Astrocyte (in vitro differentiated cells and primary cell): ENCODE results near the gene PAK6. TPM values are rescaled to one million over a fixed set of nuclear protein-coding genes. Genes with fewer than 3 reads are reported as not detected.

Source experiments
- DNase-seq: peaks from one replicate; pipeline ENCODE4 v3.0.0-alpha.2; 2010; ENCODE audit warnings: low read depth
- FAIRE-seq: peaks from 2 replicates; lab custom pipeline; 2011; peaks lifted over from hg19 to GRCh38; lab: Jason Lieb, UNC
- H2AFZ ChIP-seq: 2 replicates; pipeline ENCODE4 v1.6.0; 2012; ENCODE audit warnings: low read depth, low read length, inconsistent platforms
- H3K27ac ChIP-seq: 2 replicates; pipeline ENCODE4 v1.5.1; 2011; ENCODE audit warnings: low read depth, low read length, inconsistent platforms
- H3K27me3 ChIP-seq: 2 replicates; pipeline ENCODE4 v1.6.0; 2011; ENCODE audit warnings: low read length, inconsistent platforms; ENCODE audit not compliant: insufficient read depth
- H3K36me3 ChIP-seq: 2 replicates; pipeline ENCODE4 v1.5.1; 2011; ENCODE audit warnings: low read length, inconsistent platforms; ENCODE audit not compliant: insufficient read depth
- H3K4me1 ChIP-seq: 2 replicates; pipeline ENCODE4 v1.5.1; 2011; ENCODE audit warnings: low read length, inconsistent platforms; ENCODE audit not compliant: insufficient read depth
- H3K4me2 ChIP-seq: 2 replicates; pipeline ENCODE4 v1.6.0; 2012; ENCODE audit warnings: low read length, inconsistent platforms
- H3K4me3 ChIP-seq: 2 replicates; pipeline ENCODE4 v1.5.1; 2011; ENCODE audit warnings: low read depth, mild to moderate bottlenecking, low read length, inconsistent platforms; ENCODE audit not compliant: insufficient read depth
- H3K79me2 ChIP-seq: 2 replicates; pipeline ENCODE4 v1.6.0; 2012; ENCODE audit warnings: mild to moderate bottlenecking, low read length, inconsistent platforms; ENCODE audit not compliant: insufficient read depth
- H3K9ac ChIP-seq: 2 replicates; pipeline ENCODE4 v1.6.0; 2012; ENCODE audit warnings: mild to moderate bottlenecking, low read length, inconsistent platforms
- H3K9me3 ChIP-seq: 2 replicates; pipeline ENCODE4 v1.5.1; 2012; ENCODE audit warnings: low read depth, mild to moderate bottlenecking, low read length, inconsistent platforms; ENCODE audit not compliant: insufficient read depth
- H4K20me1 ChIP-seq: 2 replicates; pipeline ENCODE4 v1.6.0; 2012; ENCODE audit warnings: low read length, inconsistent platforms; ENCODE audit not compliant: insufficient read depth
- H3K27ac Mint-ChIP-seq: one replicate; pipeline ENCODE4 v1.8.0; 2021; ENCODE audit warnings: mild to moderate bottlenecking, mixed read lengths; ENCODE audit not compliant: unreplicated experiment
- H3K27me3 Mint-ChIP-seq: one replicate; pipeline ENCODE4 v1.8.0; 2021; ENCODE audit warnings: low read depth, mixed read lengths; ENCODE audit not compliant: unreplicated experiment
- H3K36me3 Mint-ChIP-seq: one replicate; pipeline ENCODE4 v1.8.0; 2021; ENCODE audit warnings: low read depth, mixed read lengths; ENCODE audit not compliant: unreplicated experiment
- H3K4me1 Mint-ChIP-seq: one replicate; pipeline ENCODE4 v1.8.0; 2021; ENCODE audit warnings: low read depth, mixed read lengths; ENCODE audit not compliant: unreplicated experiment
- H3K4me3 Mint-ChIP-seq: one replicate; pipeline ENCODE4 v1.8.0; 2021; ENCODE audit warnings: mild to moderate bottlenecking, moderate library complexity, mixed read lengths; ENCODE audit not compliant: unreplicated experiment
- H3K9me3 Mint-ChIP-seq: one replicate; pipeline ENCODE4 v1.8.0; 2021; ENCODE audit warnings: mild to moderate bottlenecking, mixed read lengths; ENCODE audit not compliant: unreplicated experiment
- EZH2 ChIP-seq: IDR thresholded peaks from 2 replicates; pipeline ENCODE4 v1.6.1; 2012; ENCODE audit warnings: mild to moderate bottlenecking, low read length, inconsistent platforms; ENCODE audit not compliant: insufficient read depth
- total RNA-seq: library from RNA; stranded (reverse); gene quantifications from 2 replicates; pipeline ENCODE4 v1.2.1, GENCODE V29; 2021
- TF ChIP-seq, protein P1 (sequence below): IDR thresholded peaks from 2 replicates; pipeline ENCODE4 v1.5.1; 2011; ENCODE audit warnings: low read depth, mild to moderate bottlenecking, inconsistent platforms, low read length, moderate library complexity; ENCODE audit not compliant: insufficient read depth

Gene PAK6
- total RNA-seq, 1 donor from 2014 or later = 1.1 TPM

DNA sequence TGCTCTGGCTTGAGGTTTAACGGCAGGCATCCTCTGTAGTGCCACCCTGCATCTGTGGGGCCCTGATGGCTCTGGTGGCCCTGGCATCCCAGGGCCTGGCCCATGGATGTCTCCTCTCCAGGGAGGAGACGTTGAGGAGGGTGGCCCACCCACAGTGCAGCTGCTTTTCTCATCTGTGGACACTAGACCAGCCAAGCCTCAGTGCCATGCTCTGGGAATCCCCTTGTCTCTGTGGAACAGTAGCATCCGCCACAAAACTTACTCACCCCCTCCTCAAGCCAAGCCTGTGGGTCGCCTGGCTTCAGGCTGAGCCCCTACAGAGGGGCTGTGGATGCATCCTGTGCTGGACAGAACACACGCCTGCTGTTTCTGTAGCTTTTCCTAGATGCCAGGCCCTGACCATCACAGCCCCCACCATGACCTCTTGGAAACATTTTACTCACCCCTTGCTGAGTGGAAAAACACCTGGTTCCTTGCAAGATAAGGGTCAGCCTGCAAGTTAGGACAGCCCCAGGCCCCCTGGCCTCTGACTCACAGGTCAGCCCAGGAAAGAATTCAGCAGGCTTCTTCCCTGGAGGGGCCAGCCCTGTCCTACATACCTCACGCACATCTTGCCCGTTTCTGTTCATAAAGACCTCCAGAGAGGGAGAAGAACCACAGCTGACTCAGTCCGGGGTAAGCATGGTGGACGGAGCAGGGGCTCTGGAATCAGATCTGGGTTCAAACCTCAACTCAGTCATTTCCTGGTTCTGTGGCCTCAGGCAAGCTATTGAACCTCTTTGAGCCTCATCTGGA is 19.0 kb downstream of the PAK6 start:
- DNase-seq (peak; percentile 16), FAIRE-seq (no peak)
- H3K27ac ChIP-seq = peak overlapping the region; percentile 37
- H3K4me3 ChIP-seq = no peak overlapping the region
- peak overlapping the region; percentile 17 for H3K9ac ChIP-seq
- H3K36me3 ChIP-seq = no peaks in the 10 kb centered on the region
- Mint-ChIP-seq H3K27me3 (peaks cover 25% of the 10 kb centered on the region), H3K9me3 (no peaks in the 10 kb centered on the region), H3K4me1 (peaks cover 29% of the 10 kb centered on the region), H3K36me3 (no peaks in the 10 kb centered on the region), H3K27ac (peak overlapping the region; percentile 69), H3K4me3 (no peak overlapping the region)
- H3K4me2 ChIP-seq = peak overlapping the region; percentile 63
- H2AFZ ChIP-seq = peak overlapping the region; percentile 13
- H3K9me3 ChIP-seq = no peaks in the 10 kb centered on the region
- no peaks in the 10 kb centered on the region for H4K20me1 ChIP-seq
- no peaks in the 10 kb centered on the region for H3K79me2 ChIP-seq
- peaks cover 18% of the 10 kb centered on the region for H3K27me3 ChIP-seq
- TF ChIP-seq, protein P1, sequence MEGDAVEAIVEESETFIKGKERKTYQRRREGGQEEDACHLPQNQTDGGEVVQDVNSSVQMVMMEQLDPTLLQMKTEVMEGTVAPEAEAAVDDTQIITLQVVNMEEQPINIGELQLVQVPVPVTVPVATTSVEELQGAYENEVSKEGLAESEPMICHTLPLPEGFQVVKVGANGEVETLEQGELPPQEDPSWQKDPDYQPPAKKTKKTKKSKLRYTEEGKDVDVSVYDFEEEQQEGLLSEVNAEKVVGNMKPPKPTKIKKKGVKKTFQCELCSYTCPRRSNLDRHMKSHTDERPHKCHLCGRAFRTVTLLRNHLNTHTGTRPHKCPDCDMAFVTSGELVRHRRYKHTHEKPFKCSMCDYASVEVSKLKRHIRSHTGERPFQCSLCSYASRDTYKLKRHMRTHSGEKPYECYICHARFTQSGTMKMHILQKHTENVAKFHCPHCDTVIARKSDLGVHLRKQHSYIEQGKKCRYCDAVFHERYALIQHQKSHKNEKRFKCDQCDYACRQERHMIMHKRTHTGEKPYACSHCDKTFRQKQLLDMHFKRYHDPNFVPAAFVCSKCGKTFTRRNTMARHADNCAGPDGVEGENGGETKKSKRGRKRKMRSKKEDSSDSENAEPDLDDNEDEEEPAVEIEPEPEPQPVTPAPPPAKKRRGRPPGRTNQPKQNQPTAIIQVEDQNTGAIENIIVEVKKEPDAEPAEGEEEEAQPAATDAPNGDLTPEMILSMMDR = no peak
- TF ChIP-seq EZH2 = no peak
- peaks cover 40% of the 10 kb centered on the region for H3K4me1 ChIP-seq

DNA sequence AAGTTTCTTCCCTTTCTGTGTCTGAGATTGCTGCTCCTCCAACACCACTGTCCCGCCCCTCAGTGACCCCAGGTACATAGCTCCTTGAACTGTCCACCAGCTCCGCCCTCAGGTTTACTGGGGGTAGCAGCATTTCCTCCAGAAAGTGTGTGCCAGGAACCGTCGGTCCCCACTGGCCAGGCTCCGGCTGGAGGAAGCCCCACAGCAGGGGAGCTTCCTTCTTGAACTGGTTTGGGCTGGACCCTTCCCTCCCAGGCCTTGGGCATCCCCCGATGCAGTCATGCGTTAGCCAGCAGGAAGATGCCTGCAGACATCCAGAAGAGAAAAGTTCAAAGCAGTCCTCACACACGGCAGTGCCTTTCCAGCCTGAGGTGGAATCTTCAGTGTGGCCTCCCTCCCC is 19.7 kb downstream of the PAK6 start:
- Mint-ChIP-seq H3K36me3 (peaks cover 3% of the 10 kb centered on the region), H3K4me3 (no peak overlapping the region), H3K27ac (no peak overlapping the region), H3K4me1 (peaks cover 36% of the 10 kb centered on the region), H3K27me3 (peaks cover 19% of the 10 kb centered on the region), H3K9me3 (no peaks in the 10 kb centered on the region)
- Histone ChIP-seq H3K4me3 (no peak overlapping the region), H3K27me3 (peaks cover 11% of the 10 kb centered on the region), H4K20me1 (no peaks in the 10 kb centered on the region), H3K4me1 (peaks cover 38% of the 10 kb centered on the region), H2AFZ (peak overlapping the region; percentile 13), H3K36me3 (no peaks in the 10 kb centered on the region), H3K9ac (peak overlapping the region; percentile 17), H3K27ac (peak overlapping the region; percentile 37), H3K4me2 (peak overlapping the region; percentile 63), H3K79me2 (no peaks in the 10 kb centered on the region), H3K9me3 (no peaks in the 10 kb centered on the region)
- FAIRE-seq = no peak
- no peak for DNase-seq
- no peak for TF ChIP-seq EZH2
- TF ChIP-seq, protein P1 = no peak

DNA sequence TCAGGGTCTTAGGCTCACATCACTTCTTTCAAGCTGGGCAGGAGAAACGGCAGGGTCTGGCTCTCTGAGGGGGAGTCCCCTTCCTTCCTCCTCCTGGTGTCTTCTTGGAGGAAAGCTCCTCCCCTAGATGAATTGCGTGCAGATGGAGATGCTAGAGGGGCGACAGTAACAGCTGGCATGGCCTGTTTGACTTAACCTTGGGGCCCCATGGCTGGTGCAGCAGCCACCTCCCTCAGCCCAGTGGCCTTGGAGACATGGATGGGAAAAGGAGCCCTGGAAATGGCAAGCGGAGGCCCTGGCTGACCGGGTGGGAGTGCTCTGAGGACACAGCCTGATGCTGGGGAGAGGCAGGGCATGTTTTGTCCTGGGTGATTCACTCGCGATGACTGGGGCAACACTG is 20.2 kb downstream of the PAK6 start:
- H4K20me1 ChIP-seq = no peaks in the 10 kb centered on the region
- H3K4me1 Mint-ChIP-seq = peaks cover 33% of the 10 kb centered on the region
- H3K9ac ChIP-seq = peak overlapping the region; percentile 17
- FAIRE-seq = no peak
- peaks cover 3% of the 10 kb centered on the region for H3K36me3 Mint-ChIP-seq
- no peak overlapping the region for H3K4me3 Mint-ChIP-seq
- no peak for DNase-seq
- peaks cover 38% of the 10 kb centered on the region for H3K4me1 ChIP-seq
- TF ChIP-seq, protein P1 = no peak
- TF ChIP-seq EZH2 = no peak
- peak overlapping the region; percentile 37 for H3K27ac ChIP-seq
- no peak overlapping the region for H3K4me3 ChIP-seq
- peak overlapping the region; percentile 63 for H3K4me2 ChIP-seq
- no peak overlapping the region for H3K27ac Mint-ChIP-seq
- peaks cover 7% of the 10 kb centered on the region for H3K27me3 ChIP-seq
- H3K9me3 ChIP-seq = no peaks in the 10 kb centered on the region
- H3K36me3 ChIP-seq = no peaks in the 10 kb centered on the region
- H2AFZ ChIP-seq = peak overlapping the region; percentile 13
- H3K27me3 Mint-ChIP-seq = peaks cover 14% of the 10 kb centered on the region
- H3K9me3 Mint-ChIP-seq = no peaks in the 10 kb centered on the region
- no peaks in the 10 kb centered on the region for H3K79me2 ChIP-seq
